Testis (tissue), 2 donors: ENCODE measurements around the gene KIDINS220.

Experiments
- POLR2A ChIP-seq: fragments of 450-650 bp; IDR thresholded peaks from one replicate; pipeline ENCODE4 v1.6.1; 2017; ENCODE audit warnings: antibody characterized with exemption, mild to moderate bottlenecking, moderate library complexity
- TF ChIP-seq, protein P1 (sequence below), 3 experiments: fragments of 450-650 bp in 2 of 3; fragments of 200-600 bp in 1 of 3; sonication (generic) in 1 of 3; IDR thresholded peaks; one replicate each; pipeline ENCODE4 v1.5.1; 2016 to 2019; ENCODE audit warnings: antibody characterized with exemption in 3 of 3, mild to moderate bottlenecking in 2 of 3, moderate library complexity in 1 of 3

DNA sequence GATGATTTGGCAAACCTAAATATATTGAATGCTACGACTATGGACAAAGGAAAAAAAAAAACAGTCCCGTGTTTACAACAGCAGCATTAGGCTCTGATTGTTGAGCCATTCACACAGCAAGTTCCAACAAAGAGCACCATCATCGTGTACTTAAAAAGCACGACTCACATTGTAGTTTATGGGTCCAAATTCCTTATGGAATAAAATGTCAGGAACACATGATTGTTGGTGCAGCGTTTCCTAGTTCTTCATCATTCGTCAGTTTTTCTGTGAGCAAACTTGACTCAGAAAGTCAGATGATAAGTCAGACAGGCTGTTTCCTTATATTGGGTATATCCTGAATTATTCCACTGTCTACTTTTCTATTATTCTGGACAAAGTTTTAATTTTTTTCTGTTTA is 10.0 kb upstream of the KIDINS220 start:
- TF ChIP-seq, protein P1, sequence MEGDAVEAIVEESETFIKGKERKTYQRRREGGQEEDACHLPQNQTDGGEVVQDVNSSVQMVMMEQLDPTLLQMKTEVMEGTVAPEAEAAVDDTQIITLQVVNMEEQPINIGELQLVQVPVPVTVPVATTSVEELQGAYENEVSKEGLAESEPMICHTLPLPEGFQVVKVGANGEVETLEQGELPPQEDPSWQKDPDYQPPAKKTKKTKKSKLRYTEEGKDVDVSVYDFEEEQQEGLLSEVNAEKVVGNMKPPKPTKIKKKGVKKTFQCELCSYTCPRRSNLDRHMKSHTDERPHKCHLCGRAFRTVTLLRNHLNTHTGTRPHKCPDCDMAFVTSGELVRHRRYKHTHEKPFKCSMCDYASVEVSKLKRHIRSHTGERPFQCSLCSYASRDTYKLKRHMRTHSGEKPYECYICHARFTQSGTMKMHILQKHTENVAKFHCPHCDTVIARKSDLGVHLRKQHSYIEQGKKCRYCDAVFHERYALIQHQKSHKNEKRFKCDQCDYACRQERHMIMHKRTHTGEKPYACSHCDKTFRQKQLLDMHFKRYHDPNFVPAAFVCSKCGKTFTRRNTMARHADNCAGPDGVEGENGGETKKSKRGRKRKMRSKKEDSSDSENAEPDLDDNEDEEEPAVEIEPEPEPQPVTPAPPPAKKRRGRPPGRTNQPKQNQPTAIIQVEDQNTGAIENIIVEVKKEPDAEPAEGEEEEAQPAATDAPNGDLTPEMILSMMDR (IDR thresholded peaks at IDR 0.05) = no peak
- no peak for TF ChIP-seq POLR2A
